ENCODE data around the gene SORL1. TPM values are rescaled to one million over a fixed set of nuclear protein-coding genes. Genes with fewer than 3 reads are reported as not detected.
A peak's percentile ranks its signal among the peaks of the same experiment; 100 is the strongest.

SORL1 gene
- total and polyA plus RNA-seq, 2 experiments from 2014 or later = 0.26 to 0.54 TPM

DNA sequence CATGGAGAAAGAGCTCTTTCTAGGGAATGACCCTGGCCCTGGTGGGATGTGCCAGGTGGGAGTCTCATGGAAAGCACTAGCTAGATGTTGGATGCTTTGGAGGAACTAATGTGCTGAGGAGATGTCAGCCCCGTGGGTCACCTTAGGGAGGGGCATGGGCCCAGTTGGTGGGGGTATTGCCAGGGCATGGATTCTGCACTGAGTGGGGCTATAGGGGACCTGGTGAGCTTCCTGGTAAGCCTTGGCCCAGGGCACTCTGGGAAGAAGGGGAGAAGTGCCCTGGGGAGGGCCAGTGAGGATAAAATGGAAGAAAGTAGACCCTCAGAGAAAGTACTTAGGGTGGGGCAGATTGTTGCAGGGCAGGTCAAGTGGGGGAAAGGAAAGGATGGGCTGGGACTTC lies 65.9 kb downstream of the SORL1 start:
- peaks cover 16% of the 10 kb centered on the region for H3K4me1 ChIP-seq (ENCODE audit: insufficient read depth)
- WGBS, 2 experiments (ENCODE audit: low coverage in 1 of 2, low lambda C conversion rate in 2 of 2, missing lambda C conversion rate in 2 of 2) = 10 to 19% methylated on average over 1 of the region's 1 CpG
- no peak overlapping the region for H2AFZ ChIP-seq
- no peaks in the 10 kb centered on the region for H3K79me2 ChIP-seq (ENCODE audit: insufficient read depth)
- H3K27ac ChIP-seq = no peak overlapping the region
- in situ Hi-C loops (cut with MboI) = no loop called here
- H3F3A ChIP-seq (ENCODE audit: insufficient read depth) = peaks cover 18% of the 10 kb centered on the region
- no peak overlapping the region for H3K9ac ChIP-seq
- H3K36me3 ChIP-seq (ENCODE audit: low read depth) = no peaks in the 10 kb centered on the region
- no peaks in the 10 kb centered on the region for H3K9me2 ChIP-seq (ENCODE audit: insufficient read depth)
- no peak overlapping the region for H3K4me3 ChIP-seq
- DNase-seq = no peak
- TF ChIP-seq EZH2phosphoT487 (IDR thresholded peaks at IDR 0.05; ENCODE audit: insufficient read depth, low read depth) (no peak), EZH2 (IDR thresholded peaks at IDR 0.05; ENCODE audit: insufficient read depth, poor library complexity, severe bottlenecking) (no peak)
- no peaks in the 10 kb centered on the region for H4K20me1 ChIP-seq (ENCODE audit: insufficient read depth)
- no peaks in the 10 kb centered on the region for H3K9me3 ChIP-seq (ENCODE audit: low read depth)
- no peak overlapping the region for H3K4me2 ChIP-seq (ENCODE audit: unreplicated experiment)
- peaks cover 33% of the 10 kb centered on the region for H3K27me3 ChIP-seq (replicated peaks; ENCODE audit: insufficient read depth)

DNA sequence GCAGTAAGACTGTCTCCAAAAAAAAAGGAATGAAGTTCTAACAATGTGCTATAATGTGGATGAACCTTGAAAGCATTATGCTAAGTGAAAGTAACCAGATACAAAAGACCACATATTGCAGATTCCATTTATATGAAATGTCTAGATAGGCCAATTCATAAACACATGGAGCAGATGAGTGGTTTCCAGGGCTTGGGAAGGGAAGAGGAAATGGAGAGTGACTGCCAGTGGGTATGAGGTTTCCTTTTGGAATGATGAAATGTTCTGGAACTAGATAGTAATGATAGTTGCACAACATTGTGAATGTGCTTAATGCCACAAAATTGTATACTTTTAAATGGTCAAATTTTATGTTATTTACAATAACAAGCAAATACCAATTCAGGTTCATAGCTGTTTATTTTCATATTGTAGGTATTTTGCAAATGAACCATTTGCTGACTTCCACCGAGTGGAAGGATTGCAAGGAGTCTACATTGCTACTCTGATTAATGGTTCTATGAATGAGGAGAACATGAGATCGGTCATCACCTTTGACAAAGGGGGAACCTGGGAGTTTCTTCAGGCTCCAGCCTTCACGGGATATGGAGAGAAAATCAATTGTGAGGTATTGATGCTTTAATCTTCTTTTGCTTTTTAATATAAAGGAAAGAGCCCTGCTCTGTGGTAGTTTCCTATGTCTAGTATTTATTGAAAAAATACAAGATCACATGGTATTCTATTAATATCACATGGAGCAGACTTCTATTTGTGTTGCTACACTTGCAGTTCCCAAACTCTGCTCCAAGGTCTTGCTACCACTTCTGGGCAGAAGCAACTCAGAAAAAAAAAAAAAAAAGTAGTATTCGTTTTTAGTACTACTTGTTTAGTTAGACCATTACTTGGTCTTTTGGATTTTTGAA lies 68.4 kb downstream of the SORL1 start:
- 48 to 55% methylated on average over 4 of the region's 4 CpGs for WGBS, 2 experiments (ENCODE audit: low coverage in 1 of 2, low lambda C conversion rate in 2 of 2, missing lambda C conversion rate in 2 of 2)
- in situ Hi-C loops (cut with MboI) = no loop called here
- Histone ChIP-seq H3K27ac (peak overlapping the region; percentile 15; the same call in 1 of the 2 replicates), H3K9ac (no peak overlapping the region), H3K36me3 (ENCODE audit: low read depth) (no peaks in the 10 kb centered on the region), H3K27me3 (replicated peaks; ENCODE audit: insufficient read depth) (peaks cover 11% of the 10 kb centered on the region), H3K9me3 (ENCODE audit: low read depth) (no peaks in the 10 kb centered on the region), H3K4me3 (no peak overlapping the region), H3F3A (ENCODE audit: insufficient read depth) (peaks cover 18% of the 10 kb centered on the region), H2AFZ (no peak overlapping the region), H4K20me1 (ENCODE audit: insufficient read depth) (no peaks in the 10 kb centered on the region), H3K4me1 (ENCODE audit: insufficient read depth) (peaks cover 16% of the 10 kb centered on the region), H3K9me2 (ENCODE audit: insufficient read depth) (no peaks in the 10 kb centered on the region), H3K79me2 (ENCODE audit: insufficient read depth) (no peaks in the 10 kb centered on the region), H3K4me2 (ENCODE audit: unreplicated experiment) (no peak overlapping the region)
- TF ChIP-seq EZH2 (IDR thresholded peaks at IDR 0.05; ENCODE audit: insufficient read depth, poor library complexity, severe bottlenecking) (no peak), EZH2phosphoT487 (IDR thresholded peaks at IDR 0.05; ENCODE audit: insufficient read depth, low read depth) (no peak)
- peak; percentile 84 for DNase-seq

DNA sequence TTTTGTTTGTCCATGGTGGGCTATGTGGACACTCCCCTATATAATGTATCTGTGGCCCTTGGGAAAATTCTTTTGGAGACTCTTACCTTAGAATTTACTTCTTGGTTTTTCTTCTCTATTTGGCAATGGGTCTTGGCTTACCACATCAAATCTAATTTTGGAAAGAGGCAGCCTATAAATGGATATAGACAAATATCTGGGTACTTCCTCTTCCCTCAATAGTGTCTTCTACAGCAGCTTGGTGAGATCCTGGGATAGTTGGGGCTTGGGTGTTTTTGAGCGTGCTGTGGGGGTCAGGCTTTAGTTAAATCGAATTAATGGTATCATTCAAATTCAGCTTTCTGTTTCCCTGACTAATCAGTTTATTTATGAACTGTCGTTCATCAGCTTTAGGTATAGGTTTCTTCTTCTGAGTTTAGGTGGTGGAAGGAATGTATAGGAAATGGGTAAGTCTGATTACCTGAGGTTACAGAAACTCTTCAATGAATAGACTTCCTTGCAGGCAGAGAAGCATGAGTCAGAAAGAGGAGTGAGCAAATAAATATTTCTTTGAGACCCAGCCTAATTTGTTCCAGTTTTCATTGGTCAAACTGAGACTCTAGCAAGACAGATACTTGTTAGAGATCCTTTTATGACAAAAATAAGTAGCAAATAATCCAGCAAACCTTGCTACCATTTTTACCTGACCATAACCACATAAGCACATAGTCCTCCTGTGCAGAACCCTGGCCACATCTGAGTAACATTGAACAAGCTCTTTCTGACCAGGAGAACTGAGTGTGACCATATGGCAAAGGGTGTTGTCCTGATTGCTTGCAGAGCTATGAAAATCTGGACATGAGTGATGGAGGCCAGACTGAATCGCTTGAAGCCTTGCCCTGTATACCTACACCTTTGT lies 69.3 kb downstream of the SORL1 start:
- 79 to 83% methylated on average over 4 of the region's 4 CpGs for WGBS, 2 experiments (ENCODE audit: low coverage in 1 of 2, low lambda C conversion rate in 2 of 2, missing lambda C conversion rate in 2 of 2)
- Histone ChIP-seq H3K4me2 (ENCODE audit: unreplicated experiment) (no peak overlapping the region), H4K20me1 (ENCODE audit: insufficient read depth) (no peaks in the 10 kb centered on the region), H3K27me3 (replicated peaks; ENCODE audit: insufficient read depth) (peaks cover 11% of the 10 kb centered on the region), H2AFZ (no peak overlapping the region), H3K27ac (no peak overlapping the region), H3F3A (ENCODE audit: insufficient read depth) (peaks cover 18% of the 10 kb centered on the region), H3K79me2 (ENCODE audit: insufficient read depth) (no peaks in the 10 kb centered on the region), H3K9me2 (ENCODE audit: insufficient read depth) (no peaks in the 10 kb centered on the region), H3K4me1 (ENCODE audit: insufficient read depth) (peaks cover 16% of the 10 kb centered on the region), H3K4me3 (no peak overlapping the region), H3K9ac (no peak overlapping the region), H3K9me3 (ENCODE audit: low read depth) (no peaks in the 10 kb centered on the region), H3K36me3 (ENCODE audit: low read depth) (no peaks in the 10 kb centered on the region)
- peak; percentile 35 for DNase-seq
- no peak for TF ChIP-seq EZH2 (IDR thresholded peaks at IDR 0.05; ENCODE audit: insufficient read depth, poor library complexity, severe bottlenecking)
- TF ChIP-seq EZH2phosphoT487 (IDR thresholded peaks at IDR 0.05; ENCODE audit: insufficient read depth, low read depth) = no peak
- in situ Hi-C loops (cut with MboI) = no loop called here

Measured in GM23248 (cell line).